ENCODE results near the gene GANC. TPM values are rescaled to one million over a fixed set of nuclear protein-coding genes. Genes with fewer than 3 reads are reported as not detected.

Gene GANC
- total and polyA plus RNA-seq, 2 experiments from 2014 or later: 7.4 to 12.6 TPM

DNA sequence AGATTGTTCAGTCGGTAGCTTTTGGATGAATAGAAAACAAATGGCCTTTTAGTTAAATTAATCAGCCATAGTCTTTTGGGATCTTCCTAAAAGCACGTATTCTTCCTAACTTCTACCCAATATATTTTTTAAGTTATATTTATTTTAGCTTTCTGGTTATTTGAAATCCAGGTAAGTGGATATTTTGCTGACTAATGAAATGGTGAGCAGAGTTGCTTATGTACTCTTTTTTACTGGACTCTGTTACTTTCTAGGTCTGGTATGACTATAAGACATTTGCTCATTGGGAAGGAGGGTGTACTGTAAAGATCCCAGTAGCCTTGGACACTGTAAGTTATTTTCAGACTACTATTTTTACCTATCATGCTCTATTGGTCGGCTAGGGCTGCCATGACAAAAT lies 72.5 kb downstream of the GANC start:
- no peaks in the 10 kb centered on the region for H3K79me2 ChIP-seq (replicated peaks; ENCODE audit: insufficient read depth)
- ATAC-seq (no peak), DNase-seq (ENCODE audit: low spot score) (no peak)
- Mint-ChIP-seq H3K4me3 (no peak overlapping the region), H3K9me3 (no peaks in the 10 kb centered on the region), H3K4me1 (no peaks in the 10 kb centered on the region), H3K27me3 (ENCODE audit: insufficient read depth, low read depth, poor library complexity) (peaks cover 5% of the 10 kb centered on the region), H3K36me3 (ENCODE audit: low read depth) (no peaks in the 10 kb centered on the region), H3K27ac (no peak overlapping the region)
- TF ChIP-seq ZNF114 (CRISPR knock-in tag; IDR thresholded peaks at IDR 0.05): no peak
- no peak for TF ChIP-seq POLR2AphosphoS5 (IDR thresholded peaks at IDR 0.05; ENCODE audit: low read depth)
- no peak for TF ChIP-seq ZNF331 (CRISPR knock-in tag; IDR thresholded peaks at IDR 0.05; ENCODE audit: low read depth)
- TF ChIP-seq STAT1 (IDR thresholded peaks at IDR 0.05; ENCODE audit: unreplicated experiment): no peak
- no peak for TF ChIP-seq CREB1 (CRISPR knock-in tag; IDR thresholded peaks at IDR 0.05; ENCODE audit: low read depth)
- no peak for TF ChIP-seq NANOG (IDR thresholded peaks at IDR 0.05; ENCODE audit: borderline replicate concordance)
- TF ChIP-seq, protein P1, sequence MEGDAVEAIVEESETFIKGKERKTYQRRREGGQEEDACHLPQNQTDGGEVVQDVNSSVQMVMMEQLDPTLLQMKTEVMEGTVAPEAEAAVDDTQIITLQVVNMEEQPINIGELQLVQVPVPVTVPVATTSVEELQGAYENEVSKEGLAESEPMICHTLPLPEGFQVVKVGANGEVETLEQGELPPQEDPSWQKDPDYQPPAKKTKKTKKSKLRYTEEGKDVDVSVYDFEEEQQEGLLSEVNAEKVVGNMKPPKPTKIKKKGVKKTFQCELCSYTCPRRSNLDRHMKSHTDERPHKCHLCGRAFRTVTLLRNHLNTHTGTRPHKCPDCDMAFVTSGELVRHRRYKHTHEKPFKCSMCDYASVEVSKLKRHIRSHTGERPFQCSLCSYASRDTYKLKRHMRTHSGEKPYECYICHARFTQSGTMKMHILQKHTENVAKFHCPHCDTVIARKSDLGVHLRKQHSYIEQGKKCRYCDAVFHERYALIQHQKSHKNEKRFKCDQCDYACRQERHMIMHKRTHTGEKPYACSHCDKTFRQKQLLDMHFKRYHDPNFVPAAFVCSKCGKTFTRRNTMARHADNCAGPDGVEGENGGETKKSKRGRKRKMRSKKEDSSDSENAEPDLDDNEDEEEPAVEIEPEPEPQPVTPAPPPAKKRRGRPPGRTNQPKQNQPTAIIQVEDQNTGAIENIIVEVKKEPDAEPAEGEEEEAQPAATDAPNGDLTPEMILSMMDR (conservative IDR thresholded peaks at IDR 0.05; ENCODE audit: low read depth in 2 of 2): no peak
- no peak for TF ChIP-seq JUNB (IDR thresholded peaks at IDR 0.05; ENCODE audit: unreplicated experiment)
- TF ChIP-seq, protein P2, sequence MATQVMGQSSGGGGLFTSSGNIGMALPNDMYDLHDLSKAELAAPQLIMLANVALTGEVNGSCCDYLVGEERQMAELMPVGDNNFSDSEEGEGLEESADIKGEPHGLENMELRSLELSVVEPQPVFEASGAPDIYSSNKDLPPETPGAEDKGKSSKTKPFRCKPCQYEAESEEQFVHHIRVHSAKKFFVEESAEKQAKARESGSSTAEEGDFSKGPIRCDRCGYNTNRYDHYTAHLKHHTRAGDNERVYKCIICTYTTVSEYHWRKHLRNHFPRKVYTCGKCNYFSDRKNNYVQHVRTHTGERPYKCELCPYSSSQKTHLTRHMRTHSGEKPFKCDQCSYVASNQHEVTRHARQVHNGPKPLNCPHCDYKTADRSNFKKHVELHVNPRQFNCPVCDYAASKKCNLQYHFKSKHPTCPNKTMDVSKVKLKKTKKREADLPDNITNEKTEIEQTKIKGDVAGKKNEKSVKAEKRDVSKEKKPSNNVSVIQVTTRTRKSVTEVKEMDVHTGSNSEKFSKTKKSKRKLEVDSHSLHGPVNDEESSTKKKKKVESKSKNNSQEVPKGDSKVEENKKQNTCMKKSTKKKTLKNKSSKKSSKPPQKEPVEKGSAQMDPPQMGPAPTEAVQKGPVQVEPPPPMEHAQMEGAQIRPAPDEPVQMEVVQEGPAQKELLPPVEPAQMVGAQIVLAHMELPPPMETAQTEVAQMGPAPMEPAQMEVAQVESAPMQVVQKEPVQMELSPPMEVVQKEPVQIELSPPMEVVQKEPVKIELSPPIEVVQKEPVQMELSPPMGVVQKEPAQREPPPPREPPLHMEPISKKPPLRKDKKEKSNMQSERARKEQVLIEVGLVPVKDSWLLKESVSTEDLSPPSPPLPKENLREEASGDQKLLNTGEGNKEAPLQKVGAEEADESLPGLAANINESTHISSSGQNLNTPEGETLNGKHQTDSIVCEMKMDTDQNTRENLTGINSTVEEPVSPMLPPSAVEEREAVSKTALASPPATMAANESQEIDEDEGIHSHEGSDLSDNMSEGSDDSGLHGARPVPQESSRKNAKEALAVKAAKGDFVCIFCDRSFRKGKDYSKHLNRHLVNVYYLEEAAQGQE (IDR thresholded peaks at IDR 0.05; ENCODE audit: unreplicated experiment): no peak
- TF ChIP-seq EZH2 (IDR thresholded peaks at IDR 0.05; ENCODE audit: low read depth, unreplicated experiment): no peak
- no peak for TF ChIP-seq ZNF462 (CRISPR knock-in tag; IDR thresholded peaks at IDR 0.05)
- TF ChIP-seq EZH2phosphoT487 (IDR thresholded peaks at IDR 0.05; ENCODE audit: unreplicated experiment): no peak
- TF ChIP-seq ETS1 (IDR thresholded peaks at IDR 0.05): no peak
- no peaks in the 10 kb centered on the region for H4K20me1 ChIP-seq (replicated peaks; ENCODE audit: insufficient read depth)
- H3K4me2 ChIP-seq: no peak overlapping the region
- H3K27ac ChIP-seq (ENCODE audit: low read depth): no peak overlapping the region
- no peaks in the 10 kb centered on the region for H3K27me3 ChIP-seq (ENCODE audit: insufficient read depth)
- H3F3A ChIP-seq (replicated peaks; ENCODE audit: low read depth): no peaks in the 10 kb centered on the region
- H3K9me2 ChIP-seq (ENCODE audit: insufficient read depth): no peaks in the 10 kb centered on the region
- no peak overlapping the region for H2AFZ ChIP-seq
- H3K4me3 ChIP-seq: no peak overlapping the region
- no peaks in the 10 kb centered on the region for H3K36me3 ChIP-seq (ENCODE audit: insufficient read depth)
- no peaks in the 10 kb centered on the region for H3K4me1 ChIP-seq (ENCODE audit: insufficient read depth)

Measured in GM23338 (cell line).